Keratinocyte (primary cell): ENCODE data around the gene CD164L2. TPM values are rescaled to one million over a fixed set of nuclear protein-coding genes. Genes with fewer than 3 reads are reported as not detected.

ENCODE experiments used
- DNase-seq: peaks from one replicate; pipeline ENCODE4 v3.0.0-alpha.2; 2011; ENCODE audit warnings: low read depth, missing footprints, low spot score
- FAIRE-seq: peaks from 2 replicates; lab custom pipeline; 2011; peaks lifted over from hg19 to GRCh38; lab: Jason Lieb, UNC
- H2AFZ ChIP-seq: 2 replicates; pipeline ENCODE4 v1.6.0; 2012; ENCODE audit warnings: low read length, control low read depth, inconsistent platforms; ENCODE audit not compliant: control insufficient read depth
- H3K27ac ChIP-seq: 2 replicates; pipeline ENCODE4 v1.5.1; 2011; ENCODE audit warnings: low read length; ENCODE audit not compliant: control insufficient read depth, insufficient read depth
- H3K27me3 ChIP-seq: 3 replicates; pipeline ENCODE4 v1.6.0; 2011; ENCODE audit warnings: low read length; ENCODE audit not compliant: control insufficient read depth, insufficient read depth; ENCODE audit errors: extremely low read depth
- H3K36me3 ChIP-seq, 2 experiments: 2 replicates in 1 of 2; 3 replicates in 1 of 2; pipeline ENCODE4 v1.5.1; 2011; ENCODE audit warnings: low read length in 2 of 2, mild to moderate bottlenecking in 1 of 2; ENCODE audit not compliant: control insufficient read depth in 2 of 2, insufficient read depth in 2 of 2; ENCODE audit errors: extremely low read depth in 1 of 2
- H3K4me1 ChIP-seq: 3 replicates; pipeline ENCODE4 v1.5.1; 2011; ENCODE audit warnings: low read length; ENCODE audit not compliant: control insufficient read depth, insufficient read depth; ENCODE audit errors: extremely low read depth
- H3K4me2 ChIP-seq: 3 replicates; pipeline ENCODE4 v1.6.0; 2011; ENCODE audit warnings: low read depth, low read length; ENCODE audit not compliant: control insufficient read depth, insufficient read depth; ENCODE audit errors: extremely low read depth
- H3K4me3 ChIP-seq, 3 experiments: fragments of 200-600 bp in 1 of 3; sonication (generic) in 1 of 3; 2 replicates in 2 of 3; 3 replicates in 1 of 3; pipeline ENCODE4 v1.5.1; 2011 to 2016; ENCODE audit warnings: low read length in 3 of 3, mild to moderate bottlenecking in 3 of 3, control low read depth in 2 of 3, inconsistent platforms in 1 of 3, low read depth in 1 of 3, mixed read lengths in 1 of 3, mixed run types in 1 of 3, moderate library complexity in 1 of 3; ENCODE audit not compliant: control insufficient read depth in 2 of 3, insufficient read depth in 2 of 3; ENCODE audit errors: extremely low read depth in 1 of 3
- H3K79me2 ChIP-seq: 2 replicates; pipeline ENCODE4 v1.6.0; 2012; ENCODE audit warnings: low read length; ENCODE audit not compliant: control insufficient read depth, insufficient read depth
- H3K9ac ChIP-seq: 3 replicates; pipeline ENCODE4 v1.6.0; 2011; ENCODE audit warnings: low read length; ENCODE audit not compliant: control insufficient read depth, insufficient read depth; ENCODE audit errors: extremely low read depth
- H3K9me1 ChIP-seq: 3 replicates; pipeline ENCODE4 v1.6.0; 2011; ENCODE audit warnings: low read length; ENCODE audit not compliant: control insufficient read depth, insufficient read depth; ENCODE audit errors: extremely low read depth
- H3K9me3 ChIP-seq: 2 replicates; pipeline ENCODE4 v1.5.1; 2012; ENCODE audit warnings: low read depth, low read length; ENCODE audit not compliant: control insufficient read depth
- H4K20me1 ChIP-seq: 3 replicates; pipeline ENCODE4 v1.6.0; 2011; ENCODE audit warnings: low read length; ENCODE audit not compliant: control insufficient read depth, insufficient read depth; ENCODE audit errors: extremely low read depth
- EZH2 ChIP-seq: IDR thresholded peaks from one replicate; pipeline ENCODE4 v1.6.1; 2012; ENCODE audit warnings: inconsistent platforms, mild to moderate bottlenecking, low read length, moderate library complexity
- dilution Hi-C: fragments of 300-500 bp; cut with MboI; formaldehyde crosslinking; loops from one replicate; pipeline ENCODE4 v1.7.0; 2020; ENCODE audit warnings: low sequenced_read_pairs; ENCODE audit not compliant: extremely low pct_ligation_motif_present
- polyA plus RNA-seq, 5 experiments: library from polyadenylated mRNA; depleted of rRNA in 3 of 5; stranded (reverse) in 3 of 5; stranded (forward) in 1 of 5; unstranded in 1 of 5; fragments of >200 nt; gene quantifications; 1 replicate in 1 of 5; 2 replicates in 3 of 5; 3 replicates in 1 of 5; pipeline versions ENCODE4 v1.2.1 to v1.2.3, GENCODE V29; 2011 to 2012; ENCODE audit warnings: missing spikeins in 2 of 5, low read depth in 1 of 5, low replicate concordance in 1 of 5
- TF ChIP-seq, protein P1 (sequence below), 3 experiments: IDR thresholded peaks in 1 of 3; conservative IDR thresholded peaks in 1 of 3; optimal IDR thresholded peaks in 1 of 3; 2 replicates in 2 of 3; 3 replicates in 1 of 3; pipeline versions ENCODE3 to v1.5.1; 2011; ENCODE audit warnings: low read length in 3 of 3, mild to moderate bottlenecking in 3 of 3, moderate library complexity in 2 of 3, control low read depth in 1 of 3, inconsistent platforms in 1 of 3; ENCODE audit not compliant: insufficient read depth in 2 of 3; ENCODE audit errors: extremely low read depth in 1 of 3

CD164L2 gene
- polyA plus RNA-seq, 1 donor (not counting 4 experiments of a cell fraction or from before 2014, with no cell fraction given): 2.7 TPM

DNA sequence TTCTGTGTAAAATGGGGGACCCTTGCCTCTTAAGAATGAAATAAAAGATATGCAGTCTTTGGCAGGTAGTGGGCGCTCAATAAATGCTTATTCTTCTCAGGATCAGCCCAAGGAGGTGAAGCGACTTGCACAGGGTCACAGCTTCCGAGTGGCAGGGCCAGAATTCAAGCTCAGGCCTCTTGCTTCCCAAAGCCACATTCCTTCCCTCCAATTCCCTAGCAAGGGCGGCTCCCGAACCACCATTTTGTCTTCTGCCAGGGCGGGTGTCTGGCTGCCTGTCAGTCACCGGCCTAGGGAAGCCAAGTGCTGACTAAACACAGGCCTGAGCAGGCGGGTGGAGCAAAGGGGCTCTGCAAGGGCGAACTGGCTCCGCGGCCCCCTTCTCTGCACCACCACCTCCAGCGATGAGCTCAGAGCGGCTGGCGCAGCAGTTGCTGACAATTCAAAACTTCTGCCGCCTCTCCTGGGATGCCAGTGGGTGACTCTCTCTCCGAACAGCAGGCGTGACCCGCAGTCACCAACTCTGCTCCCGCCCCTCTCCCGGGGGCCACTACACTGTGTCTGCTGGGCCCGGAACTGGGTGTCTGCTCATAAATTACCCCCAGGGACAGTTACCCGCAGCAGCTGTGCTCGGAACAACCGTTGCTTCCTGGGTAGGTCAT is 20.1 kb upstream of the CD164L2 start:
- DNase-seq: no peak
- H3K36me3 ChIP-seq: peaks cover 4 to 18% of the 10 kb centered on the region in 2 experiments
- H2AFZ ChIP-seq: peak overlapping the region; percentile 23
- peak overlapping the region in 1 of 3 experiments; percentile 38 for H3K4me3 ChIP-seq
- peaks cover 42% of the 10 kb centered on the region for H3K4me1 ChIP-seq
- H3K4me2 ChIP-seq: peak overlapping the region; percentile 56
- peak overlapping the region; percentile 30 for H3K27ac ChIP-seq
- dilution Hi-C loops: loop anchor here (25.0 kb wide), 1 partner anchor 184 kb away; no protein-coding TSS in a partner anchor
- peak; percentile 20 for FAIRE-seq
- no peak for TF ChIP-seq EZH2
- TF ChIP-seq, protein P1, sequence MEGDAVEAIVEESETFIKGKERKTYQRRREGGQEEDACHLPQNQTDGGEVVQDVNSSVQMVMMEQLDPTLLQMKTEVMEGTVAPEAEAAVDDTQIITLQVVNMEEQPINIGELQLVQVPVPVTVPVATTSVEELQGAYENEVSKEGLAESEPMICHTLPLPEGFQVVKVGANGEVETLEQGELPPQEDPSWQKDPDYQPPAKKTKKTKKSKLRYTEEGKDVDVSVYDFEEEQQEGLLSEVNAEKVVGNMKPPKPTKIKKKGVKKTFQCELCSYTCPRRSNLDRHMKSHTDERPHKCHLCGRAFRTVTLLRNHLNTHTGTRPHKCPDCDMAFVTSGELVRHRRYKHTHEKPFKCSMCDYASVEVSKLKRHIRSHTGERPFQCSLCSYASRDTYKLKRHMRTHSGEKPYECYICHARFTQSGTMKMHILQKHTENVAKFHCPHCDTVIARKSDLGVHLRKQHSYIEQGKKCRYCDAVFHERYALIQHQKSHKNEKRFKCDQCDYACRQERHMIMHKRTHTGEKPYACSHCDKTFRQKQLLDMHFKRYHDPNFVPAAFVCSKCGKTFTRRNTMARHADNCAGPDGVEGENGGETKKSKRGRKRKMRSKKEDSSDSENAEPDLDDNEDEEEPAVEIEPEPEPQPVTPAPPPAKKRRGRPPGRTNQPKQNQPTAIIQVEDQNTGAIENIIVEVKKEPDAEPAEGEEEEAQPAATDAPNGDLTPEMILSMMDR (optimal IDR thresholded peaks at IDR 0.05 in 1 of 3, IDR thresholded peaks at IDR 0.05 in 1 of 3, conservative IDR thresholded peaks at IDR 0.05 in 1 of 3; ENCODE audit: extremely low read depth in 1 of 3, insufficient read depth in 2 of 3, low read length in 3 of 3): peak; percentile 18 to 37 (median 30)
- no peaks in the 10 kb centered on the region for H4K20me1 ChIP-seq
- no peaks in the 10 kb centered on the region for H3K79me2 ChIP-seq
- peak overlapping the region; percentile 22 for H3K9ac ChIP-seq
- no peaks in the 10 kb centered on the region for H3K27me3 ChIP-seq
- H3K9me3 ChIP-seq: no peaks in the 10 kb centered on the region
- H3K9me1 ChIP-seq: no peaks in the 10 kb centered on the region

DNA sequence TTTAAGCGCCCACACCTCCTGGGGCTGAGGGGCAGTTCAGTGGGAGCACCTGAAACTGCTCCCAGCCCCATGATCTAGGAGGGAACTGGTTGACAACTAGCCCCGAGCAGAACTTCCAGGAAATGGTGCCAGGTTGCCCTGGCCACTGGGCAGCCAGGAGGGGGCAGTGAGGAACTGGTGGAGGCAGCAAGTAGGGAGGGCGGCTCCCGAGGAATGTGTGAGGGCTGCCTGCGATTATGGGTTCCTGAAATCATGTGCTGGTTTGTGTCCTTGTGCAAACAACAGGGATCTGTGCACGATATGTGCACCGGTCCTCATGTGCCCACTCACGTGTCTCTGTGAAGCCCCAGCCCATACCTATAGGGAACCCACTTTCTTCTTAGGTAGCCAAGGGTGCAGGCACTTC is 19.2 kb upstream of the CD164L2 start:
- Histone ChIP-seq H3K79me2 (no peaks in the 10 kb centered on the region), H3K4me2 (no peak overlapping the region), H3K9ac (no peak overlapping the region), H3K36me3 (peaks cover 0 to 11% of the 10 kb centered on the region in 2 experiments), H3K27ac (peak overlapping the region; percentile 30), H2AFZ (no peak overlapping the region), H3K9me1 (no peaks in the 10 kb centered on the region), H3K4me3 (no peak overlapping the region), H3K9me3 (no peaks in the 10 kb centered on the region), H3K27me3 (no peaks in the 10 kb centered on the region), H4K20me1 (no peaks in the 10 kb centered on the region), H3K4me1 (peaks cover 42% of the 10 kb centered on the region)
- FAIRE-seq (no peak), DNase-seq (no peak)
- dilution Hi-C loops: loop anchor here (25.0 kb wide), 1 partner anchor 185 kb away; no protein-coding TSS in a partner anchor
- TF ChIP-seq EZH2: no peak
- TF ChIP-seq, protein P1 (optimal IDR thresholded peaks at IDR 0.05 in 1 of 3, IDR thresholded peaks at IDR 0.05 in 1 of 3, conservative IDR thresholded peaks at IDR 0.05 in 1 of 3; ENCODE audit: extremely low read depth in 1 of 3, insufficient read depth in 2 of 3, low read length in 3 of 3): peak; percentile 46 to 85 (median 72)
